ENCODE measurements around the gene KIZ.

Gene KIZ

DNA sequence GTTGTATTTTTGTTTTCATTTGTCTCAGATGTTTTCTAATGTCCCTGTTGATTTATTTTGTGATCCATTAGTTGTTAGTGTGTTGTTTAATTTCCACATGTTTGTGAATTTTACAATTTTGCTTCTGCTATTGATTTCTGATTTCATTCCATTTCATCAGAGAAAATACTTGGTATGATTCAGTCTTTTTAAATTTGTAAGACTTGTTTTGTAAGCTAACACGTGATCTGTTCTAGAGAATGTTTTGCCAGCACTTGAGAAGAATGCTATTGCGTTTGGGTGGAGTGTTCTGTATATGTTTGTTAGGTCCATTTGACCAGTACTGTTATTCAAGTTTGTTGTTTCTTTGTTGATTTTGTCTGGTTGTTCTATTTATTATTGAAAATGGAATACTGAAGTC lies 53.9 kb downstream of the KIZ start:
- no peak for DNase-seq

DNA sequence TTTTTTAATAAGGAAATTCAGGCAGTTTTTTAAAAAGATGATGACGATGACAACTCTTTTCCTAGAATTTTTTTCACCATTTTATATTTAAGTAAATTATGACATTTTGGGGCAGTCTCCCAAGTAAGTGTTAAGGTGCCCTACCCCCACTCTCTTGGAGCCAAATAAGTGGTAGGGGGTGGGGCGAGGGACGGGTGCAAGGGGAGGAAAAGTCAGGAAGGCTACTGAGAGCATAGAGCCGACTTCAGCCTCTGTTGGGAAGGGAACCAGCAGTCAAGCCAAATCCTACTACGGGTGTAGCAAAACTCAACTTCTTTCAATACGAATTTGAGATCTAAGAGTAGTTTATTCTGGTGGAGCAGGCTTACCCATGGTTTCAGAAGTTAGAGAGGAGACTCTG lies 54.4 kb downstream of the KIZ start:
- DNase-seq, result no peak

DNA sequence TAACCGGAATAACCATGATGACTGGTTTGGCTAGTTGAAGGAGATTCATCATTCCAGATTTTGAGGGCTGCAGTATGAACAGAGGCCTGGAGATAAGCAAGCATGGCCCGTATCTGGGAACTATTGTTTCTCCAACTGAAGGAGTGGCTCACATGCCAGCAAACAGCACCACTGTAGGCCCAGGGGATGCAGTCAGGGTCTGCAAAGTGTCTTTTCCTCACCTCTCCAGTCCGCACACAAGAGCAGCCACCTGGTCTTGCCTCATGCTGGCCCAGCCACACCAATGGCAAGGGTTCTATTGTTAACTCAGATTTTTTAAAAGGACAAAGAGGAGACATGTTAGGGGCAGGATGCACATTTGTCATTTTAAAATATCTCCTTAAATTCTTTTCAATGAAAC lies 55.1 kb downstream of the KIZ start:
- DNase-seq, result no peak

DNA sequence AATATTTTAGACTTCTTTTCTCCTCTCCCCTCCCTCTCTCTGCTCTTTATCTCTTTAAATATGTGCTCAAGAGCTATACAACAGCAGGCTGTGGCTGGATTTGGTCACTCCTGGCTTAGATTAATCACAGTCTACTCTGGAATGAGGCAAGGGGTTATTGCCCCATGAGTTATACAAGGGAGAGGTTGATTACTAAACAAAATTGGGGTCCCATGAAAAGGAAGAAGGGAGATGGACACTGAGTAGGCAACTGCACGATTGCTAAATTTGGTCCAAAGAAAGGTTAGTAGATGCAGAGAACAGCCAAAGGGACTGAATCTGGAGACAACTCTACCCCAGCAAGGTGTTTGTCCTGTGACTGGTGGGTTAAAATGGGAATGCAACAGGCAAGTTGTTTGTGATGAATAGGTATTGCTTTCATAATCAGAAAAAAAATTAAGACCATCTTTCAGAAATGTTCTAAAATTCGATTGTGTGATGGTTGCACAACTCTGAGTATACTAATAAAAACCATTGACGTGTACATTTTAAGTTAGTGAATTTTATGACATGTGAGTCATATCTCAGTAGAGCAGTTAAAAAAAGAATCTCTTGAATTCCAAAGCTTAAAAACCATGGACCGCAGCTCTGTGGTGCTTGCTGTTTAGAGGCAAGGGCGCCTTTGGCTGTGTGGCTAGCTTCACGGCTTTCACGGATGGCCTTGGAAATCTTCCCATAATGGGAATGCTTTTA lies 57.1 kb downstream of the KIZ start:
- peak; percentile 89 for DNase-seq

DNA sequence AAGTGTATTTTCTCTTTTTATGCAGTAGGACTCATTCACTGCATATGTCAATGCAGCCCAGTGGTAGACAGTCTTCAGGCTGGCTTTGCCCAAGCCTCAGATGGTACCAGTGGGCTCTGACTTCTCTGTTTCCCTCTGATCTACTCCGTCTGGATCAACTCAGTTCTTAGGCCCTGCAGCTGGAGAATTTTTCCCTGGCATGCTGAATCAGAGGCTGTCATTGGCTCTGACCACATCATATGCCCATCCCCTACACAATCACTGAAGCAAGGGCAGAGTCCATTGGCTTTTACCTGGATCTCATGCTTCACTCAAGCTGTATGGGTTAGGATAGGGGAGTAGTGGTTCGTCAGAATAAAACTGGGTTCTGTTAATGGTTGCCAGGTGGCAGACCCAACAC lies 57.8 kb downstream of the KIZ start:
- peak; percentile 24 for DNase-seq

DNA sequence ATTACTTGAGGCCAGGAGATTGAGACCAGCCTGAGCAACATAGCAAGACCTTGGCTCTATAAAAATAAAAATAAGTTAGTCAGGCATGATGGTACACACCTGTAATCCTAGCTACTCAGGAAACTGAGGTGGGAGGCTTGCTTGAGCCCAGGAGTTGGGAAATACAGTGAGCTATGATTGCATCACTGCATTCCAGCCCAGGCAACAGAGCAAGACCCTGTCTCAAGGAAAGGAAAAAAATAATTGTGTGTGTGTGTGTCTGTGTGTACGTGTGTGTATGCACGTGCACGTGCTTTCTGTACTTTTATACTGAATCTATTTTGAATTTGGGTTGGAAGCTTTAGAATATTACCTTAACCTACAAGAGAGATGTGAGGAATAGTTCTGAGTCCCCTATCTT lies 58.9 kb downstream of the KIZ start:
- no peak for DNase-seq

DNA sequence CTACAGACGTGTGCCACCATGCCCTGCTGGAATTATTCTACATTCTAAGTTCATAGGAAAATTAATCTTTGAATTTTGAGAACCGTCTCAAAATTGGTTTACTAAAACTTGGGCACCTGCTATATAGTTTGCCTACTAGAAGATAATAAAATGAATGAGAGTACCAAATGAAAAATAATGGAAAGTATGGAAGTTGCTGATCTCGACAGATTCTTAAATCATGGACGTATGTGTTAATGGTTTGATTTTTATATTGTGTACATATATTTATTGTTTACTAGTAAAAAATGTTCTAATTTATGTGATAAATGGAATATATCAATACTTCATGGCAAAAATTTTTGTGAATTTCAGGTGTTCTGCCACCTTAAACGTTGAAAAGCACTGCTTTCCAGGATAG lies 60.0 kb downstream of the KIZ start:
- DNase-seq, result no peak

DNA sequence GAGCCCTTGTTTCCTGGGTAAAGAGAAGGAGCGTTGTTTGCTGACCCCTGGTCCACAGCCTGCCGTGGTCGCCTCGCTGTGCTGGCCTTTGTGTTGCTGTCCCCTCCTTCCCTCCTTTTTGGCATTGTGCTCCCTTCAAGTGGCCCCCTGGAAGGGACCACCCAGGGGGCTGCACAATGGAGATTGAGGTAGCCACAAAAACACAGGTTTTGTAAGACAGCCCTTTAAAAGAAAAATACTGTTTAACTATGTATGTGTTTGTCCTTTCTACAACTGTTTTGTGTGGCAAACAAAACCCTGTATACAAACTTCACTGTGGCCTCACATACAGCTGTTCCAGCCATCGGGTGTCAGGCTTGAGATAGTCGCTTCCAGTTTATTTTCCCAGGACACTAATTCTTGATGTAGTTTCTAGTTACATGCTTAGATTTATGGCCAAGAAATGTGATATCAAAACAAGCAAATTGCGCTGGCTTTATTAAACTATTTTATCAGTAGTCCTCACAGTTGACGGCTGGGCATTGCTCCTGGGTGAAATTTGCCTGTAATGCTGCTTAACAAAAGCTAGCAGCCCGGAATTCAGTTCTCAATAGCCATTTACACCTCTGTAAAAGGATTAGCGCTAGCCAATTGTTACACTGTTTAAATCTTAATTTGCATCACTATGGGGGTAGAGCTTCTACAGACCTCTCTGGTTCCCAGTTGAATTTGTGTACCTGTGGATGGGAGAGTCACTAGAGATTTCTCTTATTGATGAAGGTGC lies 64.1 kb downstream of the KIZ start:
- no peak for DNase-seq

DNA sequence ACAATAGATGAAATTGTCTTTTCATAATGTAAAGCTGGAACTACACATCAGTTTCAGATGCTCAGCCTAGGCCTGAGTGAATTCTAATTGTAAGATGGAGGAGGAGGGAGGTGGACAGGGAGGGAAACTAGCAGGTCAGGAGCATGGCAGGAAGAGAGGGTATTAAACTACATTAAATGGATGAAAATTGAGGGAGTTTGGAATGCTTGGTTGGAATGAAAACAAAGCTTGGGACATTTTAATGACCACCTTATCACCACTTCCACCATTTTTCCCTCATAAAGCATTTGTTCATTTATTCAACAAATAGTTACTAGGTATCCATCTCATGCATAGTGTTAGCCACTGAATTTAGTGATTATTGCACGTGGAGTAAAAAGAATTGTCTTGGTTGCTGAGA lies 65.0 kb downstream of the KIZ start:
- no peak for DNase-seq

DNA sequence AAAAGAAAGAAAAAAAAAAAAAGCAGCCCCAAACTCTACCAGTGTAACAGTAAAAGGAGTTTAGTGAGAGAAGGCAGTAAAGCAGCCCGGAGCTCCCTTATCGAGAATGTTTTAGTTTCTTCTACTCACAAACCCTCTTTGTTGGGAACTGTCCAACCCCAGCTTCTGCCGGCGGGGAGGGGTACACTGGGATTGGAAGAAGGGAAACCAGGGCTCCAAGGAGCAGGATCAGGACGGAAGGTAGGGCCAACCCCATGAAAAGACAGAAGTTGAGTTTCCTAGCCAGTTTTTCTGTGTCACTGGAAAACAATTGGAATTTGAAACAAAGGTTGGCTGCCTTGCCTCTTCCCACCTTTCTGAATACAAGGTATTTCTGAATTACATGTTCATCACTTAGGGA lies 66.0 kb downstream of the KIZ start:
- no peak for DNase-seq

DNA sequence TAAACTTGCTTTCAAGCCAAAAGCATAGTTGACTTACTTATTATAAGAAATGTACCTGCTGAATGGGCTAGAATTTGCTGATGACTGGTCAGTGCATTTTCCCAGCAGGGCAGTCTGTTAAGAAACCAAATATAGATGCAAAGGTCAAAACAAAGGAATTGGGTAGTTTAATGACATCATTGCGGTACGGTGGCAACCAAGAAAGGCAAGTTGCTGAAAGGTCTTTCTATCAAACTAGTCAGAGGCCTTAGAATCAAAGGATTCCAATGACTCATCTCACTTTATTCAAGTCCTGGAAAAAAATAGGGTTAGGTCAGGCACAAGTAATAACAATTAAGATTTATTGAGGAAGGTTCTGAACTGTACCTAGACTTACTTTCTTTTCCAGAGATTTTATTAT lies 76.4 kb downstream of the KIZ start:
- DNase-seq, result no peak

DNA sequence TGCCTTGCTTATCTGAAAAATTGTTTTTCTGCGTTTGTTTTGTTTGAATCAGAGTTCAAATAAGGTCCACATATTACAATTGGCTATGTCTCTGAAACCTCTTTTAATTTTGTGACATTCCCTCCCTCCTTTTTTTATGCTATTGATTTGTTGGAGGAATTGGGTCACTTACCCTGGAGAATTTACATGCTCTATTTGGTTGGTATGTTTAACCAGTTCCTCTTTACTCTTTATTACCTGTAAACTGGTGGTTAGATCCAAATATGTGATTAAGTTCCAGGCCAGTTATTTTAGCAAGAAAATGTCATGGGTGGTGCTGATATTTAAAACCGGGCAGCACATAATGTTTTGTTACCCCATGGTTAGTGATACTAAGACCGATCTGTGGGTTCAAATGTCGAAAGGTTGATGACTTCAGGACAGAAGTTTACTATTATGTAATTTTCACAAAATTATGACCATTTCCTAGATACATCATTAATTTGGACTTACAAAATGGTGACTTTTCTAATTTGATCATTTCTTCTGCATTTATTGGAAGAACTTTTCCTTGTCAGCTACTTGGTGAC lies 77.3 kb downstream of the KIZ start:
- DNase-seq, result no peak

DNA sequence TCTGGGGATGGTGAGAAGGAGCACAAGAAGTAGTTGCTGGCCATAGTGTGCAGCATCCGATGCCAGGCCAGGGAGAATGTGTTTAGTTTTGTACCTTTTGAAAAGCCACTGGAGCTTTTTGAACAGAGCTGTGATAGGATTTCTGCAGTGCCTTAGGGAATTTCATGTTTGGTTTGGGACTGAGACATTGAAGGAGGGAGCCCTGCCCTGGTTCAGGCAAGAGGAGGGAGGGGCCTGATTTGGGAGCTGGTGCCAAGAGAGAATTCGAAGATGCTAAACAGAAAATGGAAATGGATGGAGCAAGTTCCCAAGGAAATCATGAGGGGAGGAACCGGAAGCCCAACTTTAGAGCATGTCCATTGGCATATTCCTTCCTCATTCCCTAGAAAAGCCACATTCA lies 80.7 kb downstream of the KIZ start:
- DNase-seq, result no peak

DNA sequence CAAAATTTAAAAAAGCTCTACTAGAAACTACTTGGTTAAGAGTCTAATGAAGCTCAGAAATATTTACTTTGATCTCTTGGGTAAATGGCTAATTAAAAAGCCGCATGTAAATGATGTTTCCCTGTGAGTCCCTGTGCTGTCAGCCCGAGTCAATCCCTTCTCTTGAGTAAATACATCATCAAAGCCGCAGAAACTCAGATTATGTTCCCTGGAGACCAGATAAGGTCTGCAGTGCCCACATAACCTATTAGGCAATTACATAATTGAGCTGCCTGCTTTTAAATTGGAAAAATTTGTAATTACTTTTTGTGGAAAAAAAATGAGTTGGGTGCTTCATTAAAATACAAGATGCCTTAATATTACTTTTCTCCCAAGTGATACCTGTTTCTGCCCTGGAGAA lies 83.1 kb downstream of the KIZ start:
- no peak for DNase-seq

DNA sequence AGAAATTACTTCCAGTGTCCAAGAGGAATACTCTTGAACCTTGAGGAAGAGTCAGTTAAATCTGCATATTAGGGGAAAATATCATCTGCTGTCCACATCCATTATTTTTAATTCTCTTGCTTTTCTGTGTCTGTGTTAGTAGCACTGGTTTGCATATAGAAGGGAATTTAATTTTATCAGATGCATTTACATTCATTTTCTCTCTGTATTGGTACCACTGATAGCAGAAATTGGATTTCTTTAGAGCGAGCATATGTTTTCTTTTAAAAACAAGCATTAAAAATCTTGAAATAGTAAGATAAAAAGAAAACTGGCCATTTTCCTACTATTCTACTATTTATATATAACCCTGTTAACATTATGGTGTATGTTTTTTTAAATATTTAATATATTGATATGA lies 83.8 kb downstream of the KIZ start:
- DNase-seq, result no peak

DNA sequence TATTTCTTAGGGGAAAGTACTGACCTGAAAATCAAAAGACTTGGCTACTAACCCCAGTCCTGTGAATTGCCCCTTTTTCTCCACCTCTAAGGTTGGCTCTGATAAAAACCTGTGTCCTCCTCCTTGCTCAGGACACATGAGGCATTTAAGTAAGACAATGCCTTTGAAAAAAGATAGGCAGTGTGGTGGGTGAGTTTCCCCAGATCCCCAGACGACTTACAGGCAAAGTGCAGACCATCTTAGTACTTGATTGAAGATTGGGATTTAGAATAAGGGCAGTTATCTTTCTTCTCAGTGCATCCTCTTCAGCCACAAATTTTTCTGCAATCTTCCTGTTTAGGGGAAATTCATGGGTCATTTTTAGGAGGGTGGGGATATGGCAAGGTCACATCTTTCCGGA lies 87.8 kb downstream of the KIZ start:
- DNase-seq, result no peak

DNA sequence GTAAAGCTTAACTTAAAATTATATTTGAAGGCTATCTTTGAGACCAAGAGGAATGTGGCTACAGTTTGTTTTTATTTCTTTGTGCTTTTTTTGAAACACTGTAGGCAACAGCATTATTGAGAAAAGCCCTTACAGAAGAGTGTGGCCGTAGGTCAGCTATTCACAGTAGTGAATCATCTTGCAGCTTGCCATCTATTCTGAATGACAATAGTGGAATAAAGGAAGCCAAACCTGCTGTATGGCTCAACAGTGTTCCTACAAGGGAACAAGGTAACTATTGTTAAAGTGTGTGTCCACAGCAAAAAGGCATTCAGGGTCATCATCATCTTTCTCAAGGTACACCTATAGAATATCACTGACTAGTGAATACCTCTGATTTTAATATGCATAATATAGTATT lies 88.5 kb downstream of the KIZ start:
- DNase-seq, result no peak

DNA sequence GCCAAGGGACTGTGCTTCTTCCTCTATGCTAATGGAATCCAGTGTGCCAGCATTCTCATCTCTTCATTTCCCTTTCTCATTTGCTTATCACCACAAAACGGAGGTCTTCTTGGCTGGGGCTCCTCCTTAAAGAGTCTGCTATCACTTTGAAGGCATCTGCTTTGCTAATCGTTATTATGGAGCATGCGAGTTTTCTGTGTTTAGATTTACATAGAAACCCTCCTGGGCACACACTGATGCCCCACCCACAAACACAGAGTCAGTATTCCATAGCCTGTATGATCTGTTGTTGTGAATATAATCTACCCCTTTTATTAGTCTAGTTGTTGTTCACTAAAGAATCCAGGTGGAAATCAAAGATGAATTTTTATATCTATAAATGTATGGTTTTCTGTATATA lies 93.8 kb downstream of the KIZ start:
- DNase-seq, result no peak

DNA sequence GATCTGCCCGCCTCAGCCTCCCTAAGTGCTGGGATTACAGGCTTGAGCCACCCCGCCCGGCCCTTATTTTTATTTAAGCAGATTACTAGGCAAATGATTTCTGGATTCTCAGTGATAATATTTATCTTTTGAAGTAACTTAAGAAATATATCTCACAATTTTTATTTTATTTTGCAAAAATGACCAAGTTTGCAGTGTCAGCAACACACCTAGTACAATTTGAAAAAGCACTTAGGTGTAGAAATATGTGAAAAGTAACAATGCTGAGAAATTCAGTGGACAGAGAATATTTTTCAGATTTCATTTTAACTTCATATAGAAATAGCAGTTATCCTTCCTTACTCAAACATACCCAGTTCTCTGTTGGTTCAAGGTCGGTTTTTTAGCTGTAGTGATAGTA lies 98.3 kb downstream of the KIZ start:
- no peak for DNase-seq

DNA sequence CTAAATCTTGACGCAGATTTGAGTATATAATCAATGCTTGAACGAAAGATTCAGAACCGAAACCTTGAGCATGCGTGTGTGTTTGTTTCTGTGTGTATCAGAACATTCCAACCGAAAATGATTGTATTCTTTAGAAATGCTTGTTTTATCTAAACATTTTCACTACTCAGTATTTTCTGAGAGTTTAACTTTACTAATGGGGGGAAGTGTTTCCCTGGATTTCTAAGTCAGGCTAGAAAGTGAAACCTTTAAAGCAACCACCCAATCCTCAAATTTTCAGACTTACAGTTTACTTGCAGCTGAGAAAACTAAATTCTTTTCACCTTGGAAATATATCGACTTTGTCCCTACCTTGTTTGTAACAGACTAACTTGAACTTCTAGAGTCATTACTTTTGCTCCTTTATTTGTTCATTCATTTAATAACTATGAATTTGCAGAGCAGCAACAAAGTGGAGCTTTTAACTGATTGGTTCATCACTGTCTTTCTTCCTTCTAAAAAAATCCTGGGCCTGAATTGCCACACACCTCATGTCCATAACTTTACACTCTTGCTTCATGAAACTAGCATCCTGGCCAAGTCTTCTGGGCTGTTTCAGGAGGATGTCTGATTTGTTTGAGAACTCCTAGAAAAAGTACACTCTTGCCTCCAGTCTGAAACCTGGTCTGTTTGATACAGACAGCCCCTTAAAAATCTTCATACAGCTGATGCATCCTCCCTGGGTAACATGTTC lies 99.5 kb downstream of the KIZ start:
- DNase-seq, result no peak

DNA sequence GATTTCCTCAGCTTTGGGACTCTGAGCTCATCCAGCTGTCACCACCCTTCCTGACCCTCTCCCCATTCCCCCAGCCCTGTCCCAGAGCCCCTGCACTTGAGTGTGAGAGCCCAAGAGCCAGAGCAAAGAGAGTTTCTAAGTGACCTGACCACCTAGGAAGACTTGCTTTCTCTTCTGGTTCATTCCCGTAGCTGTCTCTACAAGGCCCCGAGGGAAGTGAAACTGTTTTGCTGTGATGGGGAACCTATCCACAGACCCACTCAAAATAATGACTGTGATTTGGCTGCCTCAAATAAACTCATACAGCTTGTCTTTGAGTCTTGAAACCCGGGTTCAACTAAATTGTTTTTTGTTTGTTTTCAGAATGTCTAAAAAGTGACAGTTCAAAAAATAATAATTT lies 102.6 kb downstream of the KIZ start:
- no peak for DNase-seq

DNA sequence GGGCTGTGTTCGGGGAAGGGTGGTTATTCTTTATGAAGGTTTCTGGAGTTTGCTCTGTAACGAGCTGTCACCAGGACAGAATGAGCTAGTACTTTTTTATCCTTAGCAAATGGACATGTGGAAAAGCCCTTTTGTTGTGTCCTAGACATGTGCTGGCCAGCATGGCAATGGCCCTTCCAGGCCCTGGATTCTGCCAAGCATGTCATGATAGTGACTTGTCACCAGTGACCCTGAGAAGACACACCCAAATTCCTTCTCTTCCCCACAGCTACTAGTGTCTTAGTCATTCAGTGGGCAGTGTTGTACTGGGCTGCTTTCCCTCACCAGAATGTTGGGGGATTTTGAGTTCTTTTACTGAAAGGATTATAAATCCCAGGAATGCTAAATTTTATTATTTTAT lies 103.3 kb downstream of the KIZ start:
- DNase-seq, result peak; percentile 54

DNA sequence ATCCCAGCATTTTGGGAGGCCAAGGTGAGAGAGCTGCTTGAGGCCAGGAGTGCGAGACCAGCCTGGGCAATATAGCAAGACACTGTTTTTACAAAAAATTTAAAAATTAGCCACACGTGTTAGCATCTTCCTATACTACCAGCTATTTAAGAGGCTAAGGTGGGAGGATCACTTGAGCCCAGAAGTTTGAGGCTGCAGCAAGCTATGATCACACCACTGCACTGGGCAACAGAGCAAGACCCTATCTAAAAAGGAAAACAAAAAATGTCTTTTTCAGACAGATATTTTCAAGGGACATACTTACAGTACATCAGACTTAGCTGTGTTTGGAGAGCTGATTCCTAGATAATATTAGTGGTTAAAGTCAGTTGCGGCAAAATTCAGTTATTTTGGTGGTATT lies 104.3 kb downstream of the KIZ start:
- no peak for DNase-seq

DNA sequence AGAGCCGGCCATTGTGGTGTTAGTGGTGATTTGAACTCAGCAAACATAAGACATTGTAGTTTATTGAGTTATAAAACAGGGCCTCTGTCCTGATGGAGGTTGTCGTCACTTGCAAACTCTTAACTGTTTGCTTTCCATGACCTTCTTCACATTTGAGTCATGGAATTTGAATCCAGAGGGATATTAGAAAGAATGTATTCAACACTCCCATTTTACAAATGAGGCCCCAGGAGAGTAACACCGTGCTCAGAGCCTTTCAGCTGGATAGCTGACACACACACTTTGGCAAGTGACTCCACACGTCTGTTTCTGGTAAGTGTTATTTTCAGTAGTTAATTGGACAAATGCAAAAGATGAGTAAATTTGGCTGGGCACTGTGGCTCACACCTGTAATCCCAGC lies 104.8 kb downstream of the KIZ start:
- peak; percentile 24 for DNase-seq
